Activated CD4-positive, CD25-positive, alpha-beta regulatory T cell treated with anti-CD3 and anti-CD28 coated beads, Interleukin-2, amount 50 U/mL, for 24 hours (primary cell): ENCODE measurements around the gene CHD6.
A peak's percentile ranks its signal among the peaks of the same experiment; 100 is the strongest.

Experiments used
- ATAC-seq, 2 donors: fragments of 150-1000 bp; cut with Tn5 transposase; one replicate each; pipeline ENCODE4 v1.10.0; 2021; ENCODE audit warnings: mild to moderate bottlenecking in 1 of 2, moderate library complexity in 1 of 2

The CHD6 gene

DNA sequence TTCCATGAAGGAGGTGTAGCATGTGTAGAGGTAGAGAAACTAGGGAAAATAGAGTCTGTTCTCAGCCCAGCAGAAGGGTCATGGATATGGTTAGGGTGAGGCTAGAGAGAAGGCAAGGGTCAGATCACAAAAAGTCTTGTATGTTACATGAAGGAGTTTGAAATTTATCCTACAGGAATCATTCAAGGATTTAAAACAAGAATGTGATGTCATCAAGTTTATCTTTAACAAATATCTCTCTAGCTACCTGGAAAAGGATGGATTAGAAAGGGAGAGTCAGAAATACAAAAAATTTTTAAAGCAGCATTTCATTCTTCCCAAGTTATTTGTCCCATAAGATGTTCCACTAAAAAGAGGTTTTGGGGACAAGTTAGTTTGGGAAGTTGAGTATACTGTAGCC is 4.4 kb upstream of the CHD6 start:
- ATAC-seq, result no peak

DNA sequence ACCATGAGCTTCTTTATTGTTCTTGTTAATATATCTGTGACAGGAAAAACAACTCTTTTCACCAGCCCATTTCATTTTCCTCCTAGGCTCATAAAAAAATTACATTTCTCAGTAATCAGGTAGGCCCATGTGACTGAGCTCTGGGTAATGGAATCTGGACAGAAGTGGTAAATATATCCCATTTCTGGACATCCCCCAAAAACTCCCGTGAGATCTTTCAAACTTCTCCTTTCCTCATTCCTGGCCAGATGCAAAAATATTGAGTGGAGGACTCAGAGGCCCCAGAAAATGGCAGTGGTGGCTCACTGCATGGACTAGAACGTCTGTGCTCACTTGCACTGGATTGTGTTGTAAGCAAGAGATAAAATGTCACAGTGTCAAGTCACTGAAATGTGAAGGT is 3.8 kb upstream of the CHD6 start:
- no peak for ATAC-seq

DNA sequence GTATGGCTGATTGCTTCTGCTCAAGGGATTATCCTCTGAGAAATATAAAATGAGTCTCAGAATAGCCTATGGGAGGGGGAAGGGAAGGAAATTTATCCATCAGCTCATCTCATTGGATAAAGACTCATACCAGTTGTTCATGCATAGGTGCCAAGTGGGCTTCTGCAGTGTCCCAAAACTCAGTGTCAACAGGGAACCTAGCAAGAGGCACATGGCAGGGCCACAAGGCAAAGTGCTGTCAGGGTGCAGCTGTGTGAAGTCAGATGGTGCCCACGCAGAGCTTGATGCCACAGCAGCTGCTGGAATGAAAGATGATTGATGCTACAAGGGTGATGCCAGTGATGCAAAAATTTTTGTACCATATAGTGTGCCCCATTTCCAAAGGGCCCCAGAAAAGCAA is 3.2 kb upstream of the CHD6 start:
- ATAC-seq, result no peak

GRCh38 chr20:41619360-41620100 is 1.4 kb upstream of the CHD6 start:
- ATAC-seq, result no peak

DNA sequence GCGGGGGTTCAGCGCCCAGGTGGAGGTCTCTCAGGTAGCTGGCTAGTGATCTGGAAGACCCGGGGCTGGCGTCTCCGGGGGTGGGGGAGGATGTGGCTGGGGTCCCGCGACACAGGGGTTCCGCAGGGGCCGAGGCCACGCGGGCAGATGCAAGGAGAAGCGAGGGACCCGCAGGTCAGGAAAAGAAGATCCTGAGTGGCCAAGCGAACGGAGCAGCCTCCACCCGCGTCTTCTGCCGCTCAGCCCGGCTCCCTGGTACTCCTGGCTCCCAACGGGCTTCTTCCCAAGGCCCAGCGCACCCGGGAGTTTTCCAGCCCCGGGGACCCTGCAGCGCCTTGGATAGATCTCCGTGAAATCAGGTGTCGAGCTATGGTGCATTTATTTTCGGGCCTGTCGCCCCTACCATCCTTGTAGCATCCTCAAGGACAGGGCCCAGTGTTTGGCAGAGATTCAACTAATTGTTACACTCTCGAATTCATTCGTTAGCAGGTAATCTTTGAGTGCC is 682 bp upstream of the CHD6 start:
- ATAC-seq, result no peak

DNA sequence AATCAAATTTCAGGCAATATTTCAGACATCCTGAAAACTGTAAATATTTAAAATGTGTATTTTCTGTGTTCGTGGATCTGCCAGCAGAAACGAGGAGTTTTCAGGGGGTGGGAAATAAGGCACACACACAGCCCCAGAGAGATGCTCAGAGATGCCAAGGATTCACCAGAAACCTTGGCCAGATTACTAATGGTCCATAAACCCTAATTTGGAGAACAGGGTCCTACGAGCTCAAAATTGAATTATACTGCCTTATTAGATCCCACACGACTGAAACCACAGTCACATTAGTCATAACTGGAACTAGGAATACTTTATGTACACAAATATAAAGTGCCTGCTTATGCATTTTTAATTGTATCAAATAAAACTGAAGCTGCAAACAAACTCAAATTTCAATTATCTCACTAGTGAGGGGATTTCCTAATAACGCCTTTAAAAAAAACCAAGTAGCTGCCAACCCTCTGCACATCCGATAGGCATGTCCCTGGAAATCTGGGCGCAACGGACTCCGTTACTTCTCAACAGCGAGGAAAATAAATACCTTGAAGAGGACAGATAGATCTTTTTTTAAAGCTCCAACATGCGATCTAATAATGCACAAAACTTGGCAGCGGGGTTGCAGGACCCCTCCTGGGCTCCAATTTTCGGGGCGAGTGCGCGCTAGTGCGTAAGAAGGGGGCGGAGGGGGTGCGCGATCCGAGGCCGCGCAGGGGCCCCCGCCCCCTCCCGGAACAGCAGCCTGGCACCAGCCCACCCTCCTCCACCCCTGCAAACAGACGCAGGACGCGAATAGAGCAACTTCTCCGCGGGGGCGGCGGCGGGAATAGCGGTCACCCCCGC is 897 bp downstream of the CHD6 start:
- no peak for ATAC-seq

- no peak for ATAC-seq
These were observed 1.9 kb downstream of the CHD6 start for GRCh38 chr20:41616228-41616627.

DNA sequence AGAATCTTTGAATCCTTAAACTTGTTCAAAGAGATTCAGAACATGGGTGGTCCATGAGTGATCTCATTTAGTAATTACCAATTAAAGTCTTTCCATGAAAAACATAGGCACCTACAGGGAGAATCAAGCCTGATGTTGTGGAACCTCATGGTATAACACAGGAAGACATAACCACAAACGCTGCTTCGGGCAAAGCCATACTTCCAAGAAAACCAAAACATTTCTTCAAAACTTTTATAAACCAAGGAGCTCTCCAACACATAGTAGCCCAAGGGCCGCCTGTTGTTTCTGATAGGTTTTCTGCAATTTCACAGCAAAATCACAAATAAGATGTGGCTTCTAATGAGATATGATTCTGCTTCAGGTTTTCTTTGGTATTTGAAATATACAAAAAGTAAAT is 2.5 kb downstream of the CHD6 start:
- no peak for ATAC-seq

GRCh38 chr20:41615110-41615509 is 3.1 kb downstream of the CHD6 start:
- no peak for ATAC-seq

GRCh38 chr20:41613321-41613720 is 4.9 kb downstream of the CHD6 start:
- ATAC-seq, result no peak

- no peak for ATAC-seq
These were observed 8.7 kb downstream of the CHD6 start for GRCh38 chr20:41609474-41609873.

DNA sequence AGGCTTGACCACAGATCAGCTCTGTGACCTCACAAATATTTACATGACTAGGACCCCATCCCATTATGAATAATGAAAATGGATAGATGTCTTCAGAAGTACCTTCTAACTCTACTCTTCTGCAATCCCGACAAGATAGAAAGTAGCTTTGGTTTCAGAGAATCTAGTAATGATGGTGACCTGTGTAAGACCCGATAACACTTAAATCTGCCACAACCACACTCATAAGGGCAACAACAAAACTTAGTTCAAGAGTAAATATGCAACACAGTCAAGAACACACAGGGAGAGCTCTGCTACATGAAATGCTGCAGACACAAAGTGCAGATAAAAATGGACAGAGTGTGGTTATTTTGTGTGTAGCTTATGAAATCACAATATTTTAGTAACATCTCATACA is 9.6 kb downstream of the CHD6 start:
- peak in 1 of 2 donors; percentile 38 for ATAC-seq

GRCh38 chr20:41607791-41608190 is 10.4 kb downstream of the CHD6 start:
- ATAC-seq, result no peak

DNA sequence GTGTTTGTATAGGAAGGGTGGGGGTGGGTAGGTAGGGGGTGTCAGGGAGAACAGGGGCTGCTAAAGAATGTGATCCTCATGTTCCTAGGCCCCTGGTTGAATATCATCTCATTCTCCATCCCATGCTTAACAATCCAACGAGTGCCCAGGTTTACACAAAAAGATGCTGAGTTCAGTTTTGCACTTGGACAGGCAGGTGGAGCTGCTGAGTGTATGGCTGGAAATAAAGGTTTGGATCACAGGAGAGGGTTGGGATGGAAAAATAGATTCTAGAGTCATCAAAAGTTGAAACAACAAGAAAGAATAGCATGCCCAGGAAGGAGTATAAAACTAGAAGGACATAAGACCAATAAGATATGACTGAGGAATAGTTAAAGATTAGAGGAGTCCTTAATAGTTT is 14.2 kb downstream of the CHD6 start:
- ATAC-seq, result no peak

GRCh38 chr20:41601742-41602141 is 16.4 kb downstream of the CHD6 start:
- ATAC-seq, result no peak

DNA sequence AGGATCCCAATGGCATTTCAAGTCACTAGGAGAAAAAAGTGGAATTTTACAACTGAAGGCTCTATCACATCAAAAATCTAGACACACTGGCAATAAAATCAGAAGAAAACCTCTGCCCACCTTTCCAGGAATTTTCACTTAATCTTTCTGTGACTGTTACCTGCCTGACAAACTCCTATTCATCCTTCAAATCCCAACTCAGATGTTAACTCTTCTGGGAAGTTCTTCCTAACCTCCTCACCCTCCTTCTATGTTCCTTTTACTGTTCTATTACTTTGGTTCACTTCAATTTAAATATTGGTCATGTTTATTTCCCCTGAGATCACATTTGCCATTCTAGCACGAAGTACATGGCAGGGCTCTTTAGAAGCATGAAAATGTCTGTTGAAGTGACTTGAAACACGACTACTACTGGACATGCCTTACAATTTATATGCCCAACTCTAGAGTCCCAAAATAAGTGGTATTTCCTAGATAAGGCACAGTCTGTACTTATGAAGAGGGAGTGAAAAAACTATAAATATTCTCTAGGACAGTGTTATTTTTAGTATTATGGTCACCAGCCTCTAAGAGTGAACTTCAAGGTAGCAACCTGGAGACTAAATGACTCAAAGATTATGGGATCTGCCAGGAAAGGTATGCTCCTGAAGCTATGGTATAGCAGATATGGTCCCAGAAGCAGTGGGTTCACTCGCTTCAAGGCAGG is 17.1 kb downstream of the CHD6 start:
- ATAC-seq, result no peak

DNA sequence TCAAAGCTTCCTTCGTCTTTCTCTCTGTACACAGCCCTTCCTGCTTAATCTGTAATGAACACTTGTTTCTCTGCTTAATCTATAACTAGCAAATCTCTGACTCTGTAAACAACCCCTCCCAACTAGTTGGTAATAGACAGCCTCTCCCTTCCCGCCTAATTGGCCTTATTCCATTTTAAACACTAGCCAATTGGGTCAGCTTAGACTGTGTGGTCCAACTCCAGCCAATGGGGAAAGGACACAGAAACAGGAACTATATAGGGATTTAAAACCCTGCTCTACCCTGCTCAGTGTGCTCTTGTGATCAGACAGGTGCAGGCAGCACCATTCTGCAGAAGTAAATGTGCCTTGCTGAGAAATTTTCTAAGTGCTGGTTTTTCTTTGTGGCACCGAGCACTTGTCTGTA is 18.5 kb downstream of the CHD6 start:
- ATAC-seq, result no peak

DNA sequence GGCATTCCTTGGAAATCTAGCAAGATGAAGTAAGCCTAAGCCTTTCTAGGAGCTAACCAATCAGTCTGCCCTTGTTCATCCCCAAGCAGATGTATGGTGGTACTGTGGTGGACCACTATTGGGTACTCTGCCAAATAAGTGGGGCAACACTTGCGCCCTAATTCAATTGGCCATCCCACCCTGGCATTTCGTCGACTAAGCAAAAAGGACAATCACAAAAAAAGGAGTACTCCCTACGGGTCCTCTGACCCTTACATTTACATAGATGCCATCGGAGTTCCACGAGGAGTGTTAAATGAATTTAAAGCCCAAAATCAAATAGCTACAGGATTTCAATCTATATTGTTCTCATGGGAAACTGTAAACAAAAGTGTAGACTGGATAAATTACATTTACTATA is 19.5 kb downstream of the CHD6 start:
- no peak for ATAC-seq

- no peak for ATAC-seq
These were observed 23.5 kb downstream of the CHD6 start for GRCh38 chr20:41594514-41595322.

DNA sequence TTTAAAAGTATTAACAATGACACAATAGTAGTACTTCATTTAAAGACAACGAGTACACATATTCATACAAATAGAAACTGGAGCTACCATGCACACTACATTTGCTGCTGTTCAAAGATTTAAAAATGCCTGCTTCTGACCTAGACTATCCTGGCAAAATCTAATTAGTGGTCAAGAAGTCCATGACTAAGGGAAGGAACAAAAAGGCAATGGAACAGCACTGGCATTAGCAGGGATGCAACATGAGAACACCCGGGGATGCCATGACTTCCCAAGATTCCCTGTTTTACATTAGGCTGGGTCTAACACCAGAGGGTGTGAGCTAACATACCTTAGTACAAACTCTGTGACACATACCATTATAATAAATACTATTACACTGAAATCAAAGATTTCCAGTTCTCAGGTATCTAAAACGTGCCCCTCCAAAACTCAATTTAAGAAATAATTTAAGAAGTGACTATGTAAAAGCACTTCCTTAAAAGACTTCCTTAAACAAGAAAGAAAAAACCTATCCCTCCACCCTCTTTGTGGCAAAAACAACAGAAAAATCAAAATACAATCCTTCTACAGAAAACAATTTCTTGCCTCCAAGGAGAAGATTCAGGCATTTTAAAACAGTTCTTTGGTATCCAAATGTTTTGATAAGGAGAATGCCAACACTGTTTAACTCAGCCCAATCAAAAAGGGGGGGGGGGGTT is 25.5 kb downstream of the CHD6 start:
- no peak for ATAC-seq

DNA sequence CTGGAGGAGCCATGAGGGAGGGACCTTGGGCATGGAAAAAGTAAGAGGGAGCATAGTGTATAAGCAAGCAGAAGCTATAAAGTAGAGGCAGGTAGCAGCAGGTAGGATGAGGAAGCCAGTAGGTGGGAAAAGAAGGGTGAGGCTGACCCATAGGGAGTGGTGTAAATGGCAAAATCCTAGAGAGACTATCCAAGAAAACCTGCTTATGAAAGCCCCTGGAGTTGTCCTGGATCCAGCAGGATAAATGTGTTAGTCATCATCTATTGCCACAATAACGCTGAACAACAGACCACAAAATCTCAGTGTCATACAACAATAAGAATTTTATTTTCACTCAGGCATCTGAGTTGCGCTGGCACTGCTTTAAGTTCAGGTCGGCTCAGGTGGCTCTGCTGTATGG is 30.2 kb downstream of the CHD6 start:
- no peak for ATAC-seq

- ATAC-seq, result no peak
These were observed 30.7 kb downstream of the CHD6 start for GRCh38 chr20:41587523-41587922.
